ENCODE results near the gene LARP6.
"Not testable (repeated sequence)": the region's sequence is repeated elsewhere in the genome, so short reads cannot be mapped to it uniquely, and the experiment has no call there.

Gene LARP6

GRCh38 chr15:70810916-70811578 is 42.9 kb downstream of the LARP6 start:
- H3K4me3 ChIP-seq (ENCODE audit: low read length): no peak overlapping the region
- no peaks in the 10 kb centered on the region for H3K4me1 ChIP-seq (ENCODE audit: insufficient read depth, low read length)
- H3K36me3 ChIP-seq (ENCODE audit: insufficient read depth, low read length): no peaks in the 10 kb centered on the region
- no peak overlapping the region for H2AFZ ChIP-seq (ENCODE audit: low read depth, low read length)
- no peaks in the 10 kb centered on the region for H3K9me3 ChIP-seq (ENCODE audit: low read length)
- H3K27me3 ChIP-seq (ENCODE audit: insufficient read depth, low read length): peaks cover 8% of the 10 kb centered on the region

GRCh38 chr15:70806992-70807712 is 46.8 kb downstream of the LARP6 start:
- no peak overlapping the region for H3K4me3 ChIP-seq (ENCODE audit: low read length)
- H3K27me3 ChIP-seq (ENCODE audit: insufficient read depth, low read length): peaks cover 8% of the 10 kb centered on the region
- no peaks in the 10 kb centered on the region for H3K36me3 ChIP-seq (ENCODE audit: insufficient read depth, low read length)
- H3K4me1 ChIP-seq (ENCODE audit: insufficient read depth, low read length): no peaks in the 10 kb centered on the region
- H2AFZ ChIP-seq (ENCODE audit: low read depth, low read length): no peak overlapping the region
- H3K9me3 ChIP-seq (ENCODE audit: low read length): no peaks in the 10 kb centered on the region

DNA sequence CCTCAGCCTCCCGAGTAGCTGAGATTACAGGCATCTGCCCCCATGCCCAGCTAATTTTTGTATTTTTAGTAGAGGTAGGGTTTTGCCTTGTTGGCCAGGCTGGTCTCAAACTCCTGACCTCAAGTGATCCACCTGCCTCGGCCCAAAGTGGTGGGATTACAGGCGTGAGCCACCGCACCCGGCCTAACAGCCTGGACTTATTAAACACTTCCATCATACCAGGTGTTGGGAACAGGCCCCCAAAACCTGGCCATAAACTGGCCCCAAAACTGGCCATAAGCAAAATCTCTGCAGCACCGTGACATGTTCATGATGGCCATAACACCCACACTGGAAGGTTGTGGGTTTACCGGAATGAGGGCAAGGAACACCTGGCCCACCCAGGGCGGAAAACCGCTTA is 49.6 kb downstream of the LARP6 start:
- not testable (repeated sequence) for H3K9me3 ChIP-seq (ENCODE audit: low read length); H3K4me1 ChIP-seq (ENCODE audit: insufficient read depth, low read length); H3K36me3 ChIP-seq (ENCODE audit: insufficient read depth, low read length); H3K27me3 ChIP-seq (ENCODE audit: insufficient read depth, low read length); H2AFZ ChIP-seq (ENCODE audit: low read depth, low read length); H3K4me3 ChIP-seq (ENCODE audit: low read length)

GRCh38 chr15:70802629-70803028 is 51.3 kb downstream of the LARP6 start:
- Histone ChIP-seq H2AFZ (ENCODE audit: low read depth, low read length) (no peak overlapping the region), H3K9me3 (ENCODE audit: low read length) (no peaks in the 10 kb centered on the region), H3K36me3 (ENCODE audit: insufficient read depth, low read length) (no peaks in the 10 kb centered on the region), H3K4me1 (ENCODE audit: insufficient read depth, low read length) (peaks cover 7% of the 10 kb centered on the region), H3K4me3 (ENCODE audit: low read length) (no peak overlapping the region), H3K27me3 (ENCODE audit: insufficient read depth, low read length) (peaks cover 5% of the 10 kb centered on the region)

DNA sequence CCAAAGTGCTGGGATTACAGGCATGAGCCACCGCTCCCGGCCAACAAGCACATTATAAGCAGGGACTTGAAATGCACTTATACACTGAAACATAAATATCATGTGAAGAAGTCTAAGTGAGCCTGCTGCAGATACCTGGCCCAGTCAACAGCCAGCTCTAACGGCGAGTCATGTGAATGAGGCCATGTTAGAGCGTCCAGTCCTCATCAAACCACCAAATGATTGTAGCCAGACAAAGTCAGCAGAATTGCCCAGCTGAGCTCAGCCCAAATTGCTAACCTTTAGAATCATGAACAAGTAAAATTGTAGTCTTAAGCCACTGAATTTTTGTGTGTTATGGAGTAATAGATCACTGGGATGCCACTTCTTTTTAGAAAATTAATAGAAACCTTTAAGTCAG is 52.8 kb downstream of the LARP6 start:
- no peaks in the 10 kb centered on the region for H3K9me3 ChIP-seq (ENCODE audit: low read length)
- H2AFZ ChIP-seq (ENCODE audit: low read depth, low read length): no peak overlapping the region
- H3K27me3 ChIP-seq (ENCODE audit: insufficient read depth, low read length): no peaks in the 10 kb centered on the region
- no peaks in the 10 kb centered on the region for H3K36me3 ChIP-seq (ENCODE audit: insufficient read depth, low read length)
- H3K4me3 ChIP-seq (ENCODE audit: low read length): no peak overlapping the region
- peaks cover 7% of the 10 kb centered on the region for H3K4me1 ChIP-seq (ENCODE audit: insufficient read depth, low read length)

GRCh38 chr15:70799667-70800450 is 54.1 kb downstream of the LARP6 start:
- H3K4me3 ChIP-seq (ENCODE audit: low read length): no peak overlapping the region
- H3K27me3 ChIP-seq (ENCODE audit: insufficient read depth, low read length): no peaks in the 10 kb centered on the region
- no peak overlapping the region for H2AFZ ChIP-seq (ENCODE audit: low read depth, low read length)
- peaks cover 7% of the 10 kb centered on the region for H3K4me1 ChIP-seq (ENCODE audit: insufficient read depth, low read length)
- no peaks in the 10 kb centered on the region for H3K36me3 ChIP-seq (ENCODE audit: insufficient read depth, low read length)
- no peaks in the 10 kb centered on the region for H3K9me3 ChIP-seq (ENCODE audit: low read length)

DNA sequence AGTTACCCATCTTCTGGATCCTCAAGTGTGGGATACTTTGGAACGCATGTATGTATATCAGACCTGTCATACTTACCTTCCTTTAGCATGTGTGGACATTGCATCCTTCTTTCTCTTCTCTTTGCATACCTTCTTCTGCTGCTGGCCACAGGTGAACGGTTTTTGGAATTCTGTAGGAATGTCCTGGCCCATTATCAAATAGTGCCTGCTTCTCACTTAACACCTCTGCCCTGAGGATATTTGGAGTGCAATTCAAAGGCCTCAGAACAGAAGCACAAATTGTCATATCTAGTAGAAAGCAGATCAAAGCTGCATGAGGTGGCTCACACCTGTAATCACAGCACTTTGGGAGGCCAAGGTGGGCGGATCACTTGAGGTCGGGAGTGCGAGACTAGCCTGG is 56.5 kb downstream of the LARP6 start:
- Histone ChIP-seq H2AFZ (ENCODE audit: low read depth, low read length) (no peak overlapping the region), H3K36me3 (ENCODE audit: insufficient read depth, low read length) (no peaks in the 10 kb centered on the region), H3K27me3 (ENCODE audit: insufficient read depth, low read length) (no peaks in the 10 kb centered on the region), H3K9me3 (ENCODE audit: low read length) (peaks cover 2% of the 10 kb centered on the region), H3K4me1 (ENCODE audit: insufficient read depth, low read length) (peaks cover 7% of the 10 kb centered on the region), H3K4me3 (ENCODE audit: low read length) (no peak overlapping the region)

DNA sequence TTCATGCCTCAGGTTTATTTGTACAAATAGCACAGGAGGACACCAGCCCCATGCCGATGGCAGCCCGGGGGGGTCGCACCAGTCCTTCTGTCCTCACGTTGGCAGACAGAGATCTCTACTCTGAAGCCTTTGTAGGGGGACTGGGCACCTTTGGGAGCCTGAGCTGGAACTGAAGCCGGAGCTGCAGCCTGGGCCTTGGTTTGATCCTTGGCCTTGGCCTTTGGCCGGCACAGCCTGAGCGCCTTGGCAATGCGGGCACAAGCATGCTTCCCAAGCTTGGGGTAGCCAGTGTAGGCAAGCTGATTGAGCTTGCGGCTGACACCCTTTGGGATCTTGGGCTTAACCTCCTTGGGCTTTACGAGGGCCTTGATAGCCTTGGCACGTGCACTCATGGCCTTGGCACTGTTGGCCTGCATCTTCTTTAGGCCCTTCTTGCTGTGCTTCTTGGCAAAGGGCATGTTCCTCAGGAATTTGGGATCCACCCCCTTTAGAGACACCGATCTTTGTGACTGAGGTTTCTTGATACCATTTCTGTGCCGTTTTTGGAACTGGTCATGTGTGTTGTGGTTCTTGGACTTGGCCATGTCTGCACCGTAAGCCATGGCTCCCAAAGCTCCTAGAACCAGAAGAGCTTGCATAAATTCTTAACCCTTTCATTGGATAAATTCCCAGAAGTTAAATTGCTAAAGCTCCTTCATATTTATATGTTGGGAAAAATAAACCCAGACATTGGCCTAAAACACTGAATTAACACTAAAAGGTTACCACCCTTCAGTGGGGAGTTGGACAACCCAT is 57.2 kb downstream of the LARP6 start:
- H3K36me3 ChIP-seq (ENCODE audit: insufficient read depth, low read length): no peaks in the 10 kb centered on the region
- no peak overlapping the region for H2AFZ ChIP-seq (ENCODE audit: low read depth, low read length)
- H3K9me3 ChIP-seq (ENCODE audit: low read length): peaks cover 2% of the 10 kb centered on the region
- H3K4me3 ChIP-seq (ENCODE audit: low read length): no peak overlapping the region
- H3K27me3 ChIP-seq (ENCODE audit: insufficient read depth, low read length): no peaks in the 10 kb centered on the region
- peaks cover 7% of the 10 kb centered on the region for H3K4me1 ChIP-seq (ENCODE audit: insufficient read depth, low read length)

DNA sequence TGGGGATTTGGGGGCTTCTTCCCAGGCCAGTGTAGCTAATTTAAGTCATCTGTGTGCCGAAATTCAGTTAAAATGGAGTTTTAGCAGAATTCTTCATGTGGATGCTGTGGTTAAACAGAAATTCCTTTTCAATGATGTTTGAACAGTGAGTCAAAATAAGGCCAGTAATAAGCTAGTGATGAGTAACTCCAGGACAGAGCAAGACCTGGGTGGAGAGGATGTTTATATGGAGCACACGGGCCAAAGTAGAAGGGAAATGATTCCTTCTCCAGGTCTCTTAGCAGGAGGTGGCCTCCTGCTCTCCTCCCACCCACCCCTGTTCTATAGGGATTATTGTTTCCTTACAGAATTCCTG is 58.7 kb downstream of the LARP6 start:
- Histone ChIP-seq H3K36me3 (ENCODE audit: insufficient read depth, low read length) (no peaks in the 10 kb centered on the region), H2AFZ (ENCODE audit: low read depth, low read length) (no peak overlapping the region), H3K4me1 (ENCODE audit: insufficient read depth, low read length) (peaks cover 4% of the 10 kb centered on the region), H3K27me3 (ENCODE audit: insufficient read depth, low read length) (no peaks in the 10 kb centered on the region), H3K4me3 (ENCODE audit: low read length) (no peak overlapping the region), H3K9me3 (ENCODE audit: low read length) (peaks cover 2% of the 10 kb centered on the region)

GRCh38 chr15:70794596-70795310 is 59.2 kb downstream of the LARP6 start:
- no peaks in the 10 kb centered on the region for H3K4me1 ChIP-seq (ENCODE audit: insufficient read depth, low read length)
- no peak overlapping the region for H3K4me3 ChIP-seq (ENCODE audit: low read length)
- no peaks in the 10 kb centered on the region for H3K27me3 ChIP-seq (ENCODE audit: insufficient read depth, low read length)
- peaks cover 2% of the 10 kb centered on the region for H3K9me3 ChIP-seq (ENCODE audit: low read length)
- no peaks in the 10 kb centered on the region for H3K36me3 ChIP-seq (ENCODE audit: insufficient read depth, low read length)
- no peak overlapping the region for H2AFZ ChIP-seq (ENCODE audit: low read depth, low read length)

- Histone ChIP-seq H3K4me3 (ENCODE audit: low read length) (no peak overlapping the region), H3K36me3 (ENCODE audit: insufficient read depth, low read length) (no peaks in the 10 kb centered on the region), H3K9me3 (ENCODE audit: low read length) (peaks cover 2% of the 10 kb centered on the region), H2AFZ (ENCODE audit: low read depth, low read length) (no peak overlapping the region), H3K4me1 (ENCODE audit: insufficient read depth, low read length) (no peaks in the 10 kb centered on the region), H3K27me3 (ENCODE audit: insufficient read depth, low read length) (no peaks in the 10 kb centered on the region)
Measured at GRCh38 chr15:70793694-70794093, 60.3 kb downstream of the LARP6 start.

DNA sequence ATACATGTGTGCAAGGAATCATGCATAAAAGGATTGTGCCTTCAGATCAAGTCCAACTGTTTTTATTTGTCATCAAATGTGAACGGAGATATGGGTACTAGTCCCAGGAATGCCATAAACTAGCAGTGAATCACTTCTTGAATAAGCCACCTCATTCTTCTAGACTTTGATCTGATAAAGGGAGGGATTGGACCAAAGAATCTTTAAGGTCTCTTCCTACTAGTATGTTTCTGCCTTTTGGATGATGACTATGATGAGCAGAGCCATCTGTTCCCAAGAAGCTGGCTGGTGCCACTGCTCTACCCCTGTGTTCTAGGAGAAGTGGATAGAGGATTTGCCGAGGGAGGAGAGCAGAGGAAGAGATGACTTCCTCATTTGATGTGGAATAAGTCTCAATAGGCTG is 61.8 kb downstream of the LARP6 start:
- no peaks in the 10 kb centered on the region for H3K4me1 ChIP-seq (ENCODE audit: insufficient read depth, low read length)
- no peak overlapping the region for H2AFZ ChIP-seq (ENCODE audit: low read depth, low read length)
- H3K9me3 ChIP-seq (ENCODE audit: low read length): peaks cover 2% of the 10 kb centered on the region
- H3K27me3 ChIP-seq (ENCODE audit: insufficient read depth, low read length): no peaks in the 10 kb centered on the region
- H3K36me3 ChIP-seq (ENCODE audit: insufficient read depth, low read length): no peaks in the 10 kb centered on the region
- H3K4me3 ChIP-seq (ENCODE audit: low read length): no peak overlapping the region
